Keratinocyte (primary cell): ENCODE data around the gene TNFRSF4. TPM values are rescaled to one million over a fixed set of nuclear protein-coding genes. Genes with fewer than 3 reads are reported as not detected.

Experiments used
- DNase-seq: peaks from one replicate; pipeline ENCODE4 v3.0.0-alpha.2; 2011; ENCODE audit warnings: low read depth, missing footprints, low spot score
- FAIRE-seq: peaks from 2 replicates; lab custom pipeline; 2011; peaks lifted over from hg19 to GRCh38; lab: Jason Lieb, UNC
- H2AFZ ChIP-seq: 2 replicates; pipeline ENCODE4 v1.6.0; 2012; ENCODE audit warnings: low read length, control low read depth, inconsistent platforms; ENCODE audit not compliant: control insufficient read depth
- H3K27ac ChIP-seq: 2 replicates; pipeline ENCODE4 v1.5.1; 2011; ENCODE audit warnings: low read length; ENCODE audit not compliant: control insufficient read depth, insufficient read depth
- H3K27me3 ChIP-seq: 3 replicates; pipeline ENCODE4 v1.6.0; 2011; ENCODE audit warnings: low read length; ENCODE audit not compliant: control insufficient read depth, insufficient read depth; ENCODE audit errors: extremely low read depth
- H3K36me3 ChIP-seq, 2 experiments: 2 replicates in 1 of 2; 3 replicates in 1 of 2; pipeline ENCODE4 v1.5.1; 2011; ENCODE audit warnings: low read length in 2 of 2, mild to moderate bottlenecking in 1 of 2; ENCODE audit not compliant: control insufficient read depth in 2 of 2, insufficient read depth in 2 of 2; ENCODE audit errors: extremely low read depth in 1 of 2
- H3K4me1 ChIP-seq: 3 replicates; pipeline ENCODE4 v1.5.1; 2011; ENCODE audit warnings: low read length; ENCODE audit not compliant: control insufficient read depth, insufficient read depth; ENCODE audit errors: extremely low read depth
- H3K4me2 ChIP-seq: 3 replicates; pipeline ENCODE4 v1.6.0; 2011; ENCODE audit warnings: low read depth, low read length; ENCODE audit not compliant: control insufficient read depth, insufficient read depth; ENCODE audit errors: extremely low read depth
- H3K4me3 ChIP-seq, 3 experiments: fragments of 200-600 bp in 1 of 3; sonication (generic) in 1 of 3; 2 replicates in 2 of 3; 3 replicates in 1 of 3; pipeline ENCODE4 v1.5.1; 2011 to 2016; ENCODE audit warnings: low read length in 3 of 3, mild to moderate bottlenecking in 3 of 3, control low read depth in 2 of 3, inconsistent platforms in 1 of 3, low read depth in 1 of 3, mixed read lengths in 1 of 3, mixed run types in 1 of 3, moderate library complexity in 1 of 3; ENCODE audit not compliant: control insufficient read depth in 2 of 3, insufficient read depth in 2 of 3; ENCODE audit errors: extremely low read depth in 1 of 3
- H3K79me2 ChIP-seq: 2 replicates; pipeline ENCODE4 v1.6.0; 2012; ENCODE audit warnings: low read length; ENCODE audit not compliant: control insufficient read depth, insufficient read depth
- H3K9ac ChIP-seq: 3 replicates; pipeline ENCODE4 v1.6.0; 2011; ENCODE audit warnings: low read length; ENCODE audit not compliant: control insufficient read depth, insufficient read depth; ENCODE audit errors: extremely low read depth
- H3K9me1 ChIP-seq: 3 replicates; pipeline ENCODE4 v1.6.0; 2011; ENCODE audit warnings: low read length; ENCODE audit not compliant: control insufficient read depth, insufficient read depth; ENCODE audit errors: extremely low read depth
- H3K9me3 ChIP-seq: 2 replicates; pipeline ENCODE4 v1.5.1; 2012; ENCODE audit warnings: low read depth, low read length; ENCODE audit not compliant: control insufficient read depth
- H4K20me1 ChIP-seq: 3 replicates; pipeline ENCODE4 v1.6.0; 2011; ENCODE audit warnings: low read length; ENCODE audit not compliant: control insufficient read depth, insufficient read depth; ENCODE audit errors: extremely low read depth
- CTCF ChIP-seq, 3 experiments: IDR thresholded peaks in 1 of 3; conservative IDR thresholded peaks in 1 of 3; optimal IDR thresholded peaks in 1 of 3; 2 replicates in 2 of 3; 3 replicates in 1 of 3; pipeline versions ENCODE3 to v1.5.1; 2011; ENCODE audit warnings: low read length in 3 of 3, mild to moderate bottlenecking in 3 of 3, moderate library complexity in 2 of 3, control low read depth in 1 of 3, inconsistent platforms in 1 of 3; ENCODE audit not compliant: insufficient read depth in 2 of 3; ENCODE audit errors: extremely low read depth in 1 of 3
- EZH2 ChIP-seq: IDR thresholded peaks from one replicate; pipeline ENCODE4 v1.6.1; 2012; ENCODE audit warnings: inconsistent platforms, mild to moderate bottlenecking, low read length, moderate library complexity
- dilution Hi-C: fragments of 300-500 bp; cut with MboI; formaldehyde crosslinking; loops from one replicate; pipeline ENCODE4 v1.7.0; 2020; ENCODE audit warnings: low sequenced_read_pairs; ENCODE audit not compliant: extremely low pct_ligation_motif_present
- polyA plus RNA-seq, 5 experiments: library from polyadenylated mRNA; depleted of rRNA in 3 of 5; stranded (reverse) in 3 of 5; stranded (forward) in 1 of 5; unstranded in 1 of 5; fragments of >200 nt; gene quantifications; 1 replicate in 1 of 5; 2 replicates in 3 of 5; 3 replicates in 1 of 5; pipeline versions ENCODE4 v1.2.1 to v1.2.3, GENCODE V29; 2011 to 2012; ENCODE audit warnings: missing spikeins in 2 of 5, low read depth in 1 of 5, low replicate concordance in 1 of 5

The TNFRSF4 gene
- polyA plus RNA-seq, 1 donor (not counting 4 experiments of a cell fraction or from before 2014, with no cell fraction given): not detected

- H2AFZ ChIP-seq: no peak overlapping the region
- H3K9ac ChIP-seq: no peak overlapping the region
- no peak for TF ChIP-seq EZH2
- TF ChIP-seq CTCF (optimal IDR thresholded peaks at IDR 0.05 in 1 of 3, IDR thresholded peaks at IDR 0.05 in 1 of 3, conservative IDR thresholded peaks at IDR 0.05 in 1 of 3; ENCODE audit: extremely low read depth in 1 of 3, insufficient read depth in 2 of 3, low read length in 3 of 3): no peak
- peaks cover 6% of the 10 kb centered on the region for H3K4me1 ChIP-seq
- FAIRE-seq: no peak
- no peak overlapping the region for H3K4me2 ChIP-seq
- no peak for DNase-seq
- H3K27me3 ChIP-seq: peaks cover 40% of the 10 kb centered on the region
- no peaks in the 10 kb centered on the region for H3K9me1 ChIP-seq
- H4K20me1 ChIP-seq: no peaks in the 10 kb centered on the region
- no peaks in the 10 kb centered on the region for H3K9me3 ChIP-seq
- no peaks in the 10 kb centered on the region for H3K36me3 ChIP-seq
- dilution Hi-C loops: no loop called here
- H3K27ac ChIP-seq: no peak overlapping the region
- H3K4me3 ChIP-seq: no peak overlapping the region
- H3K79me2 ChIP-seq: no peaks in the 10 kb centered on the region
Observed at GRCh38 chr1:1207571-1207892, 6.4 kb downstream of the TNFRSF4 start.

- no peak for DNase-seq
- no peak overlapping the region for H3K4me3 ChIP-seq
- no peaks in the 10 kb centered on the region for H4K20me1 ChIP-seq
- no peaks in the 10 kb centered on the region for H3K9me1 ChIP-seq
- H3K4me1 ChIP-seq: peaks cover 6% of the 10 kb centered on the region
- no peak overlapping the region for H3K27ac ChIP-seq
- H3K9me3 ChIP-seq: no peaks in the 10 kb centered on the region
- dilution Hi-C loops: no loop called here
- TF ChIP-seq EZH2 (no peak), CTCF (optimal IDR thresholded peaks at IDR 0.05 in 1 of 3, IDR thresholded peaks at IDR 0.05 in 1 of 3, conservative IDR thresholded peaks at IDR 0.05 in 1 of 3; ENCODE audit: extremely low read depth in 1 of 3, insufficient read depth in 2 of 3, low read length in 3 of 3) (no peak)
- no peak overlapping the region for H2AFZ ChIP-seq
- peaks cover 40% of the 10 kb centered on the region for H3K27me3 ChIP-seq
- H3K79me2 ChIP-seq: no peaks in the 10 kb centered on the region
- H3K9ac ChIP-seq: no peak overlapping the region
- no peak for FAIRE-seq
- no peaks in the 10 kb centered on the region for H3K36me3 ChIP-seq
- H3K4me2 ChIP-seq: peak overlapping the region; percentile 66
Observed at GRCh38 chr1:1206966-1207531, 6.9 kb downstream of the TNFRSF4 start.
